Adrenal gland (tissue), 5 donors: ENCODE data around the gene PRR35.

Experiments
- CTCF ChIP-seq, 6 experiments: fragments of 450-650 bp in 4 of 6; fragments of 200-600 bp in 2 of 6; sonication (generic) in 1 of 6; IDR thresholded peaks; 1 replicate in 5 of 6; 2 replicates in 1 of 6; pipeline versions ENCODE4 v1.5.1 to v1.8.0; 2016 to 2021; ENCODE audit warnings: antibody characterized with exemption in 6 of 6, mild to moderate bottlenecking in 2 of 6, moderate library complexity in 1 of 6
- POLR2A ChIP-seq, 2 donors: fragments of 450-650 bp; IDR thresholded peaks; one replicate each; pipeline ENCODE4 v1.6.1; 2017; ENCODE audit warnings: antibody characterized with exemption in 2 of 2, mild to moderate bottlenecking in 2 of 2, moderate library complexity in 1 of 2
- donor health status: DM: no; HTN: no; CAD: no.

GRCh38 chr16:553601-554296 is 6.4 kb upstream of the PRR35 start:
- no peak for TF ChIP-seq CTCF (IDR thresholded peaks at IDR 0.05)
- no peak for TF ChIP-seq POLR2A (IDR thresholded peaks at IDR 0.05)
